Calu3 (cell line): Measurements from ENCODE around the gene CCDC106. TPM values are rescaled to one million over a fixed set of nuclear protein-coding genes. Genes with fewer than 3 reads are reported as not detected.

Source experiments
- BruUV-seq: library from RNA; stranded (reverse); fragments of 400-500 nt; replicated peaks from 2 replicates; lab custom pipeline; 2021; lab: Mats Ljungman, UMichigan
- CTCF ChIA-PET: fragments of 300-600 bp; sonication (Branson Sonifier 250); formaldehyde crosslinking; loops from one replicate; lab custom pipeline; 2022; ENCODE audit warnings: antibody characterized with exemption; lab: Charles Lee
- DNase-seq: peaks from one replicate; pipeline ENCODE4 v3.0.0; 2022
- H3K27ac Mint-ChIP-seq: one replicate; pipeline ENCODE4 v1.8.0; 2022; ENCODE audit warnings: mixed read lengths; ENCODE audit not compliant: unreplicated experiment
- H3K27me3 Mint-ChIP-seq: one replicate; pipeline ENCODE4 v1.8.0; 2022; ENCODE audit warnings: mixed read lengths; ENCODE audit not compliant: unreplicated experiment
- H3K36me3 Mint-ChIP-seq: one replicate; pipeline ENCODE4 v1.8.0; 2022; ENCODE audit warnings: mild to moderate bottlenecking, moderate library complexity, mixed read lengths; ENCODE audit not compliant: insufficient read depth, unreplicated experiment
- H3K4me1 Mint-ChIP-seq: one replicate; pipeline ENCODE4 v1.8.0; 2022; ENCODE audit warnings: mild to moderate bottlenecking, low read depth, mixed read lengths; ENCODE audit not compliant: unreplicated experiment
- H3K4me3 Mint-ChIP-seq: one replicate; pipeline ENCODE4 v1.8.0; 2022; ENCODE audit warnings: mild to moderate bottlenecking, low read depth, moderate library complexity, mixed read lengths; ENCODE audit not compliant: unreplicated experiment
- H3K9me3 Mint-ChIP-seq: one replicate; pipeline ENCODE4 v1.8.0; 2022; ENCODE audit warnings: low read depth, mixed read lengths; ENCODE audit not compliant: unreplicated experiment
- intact Hi-C: fragments of 100-400 bp; cut with micrococcal nuclease; formaldehyde crosslinking; loops from one replicate; pipeline ENCODE4 v1.10.0; 2022; ENCODE audit not compliant: unreplicated experiment
- total RNA-seq: library from RNA; stranded (reverse); gene quantifications from 2 replicates; pipeline ENCODE4 v1.2.3, GENCODE V29; 2022
- TF ChIP-seq, protein P1 (sequence below): fragments of 200-600 bp; IDR thresholded peaks from one replicate; pipeline ENCODE4 v1.8.0; 2022; ENCODE audit warnings: antibody characterized with exemption; ENCODE audit not compliant: unreplicated experiment

CCDC106 gene
- total RNA-seq, 1 experiment from 2014 or later: 12.7 TPM

DNA sequence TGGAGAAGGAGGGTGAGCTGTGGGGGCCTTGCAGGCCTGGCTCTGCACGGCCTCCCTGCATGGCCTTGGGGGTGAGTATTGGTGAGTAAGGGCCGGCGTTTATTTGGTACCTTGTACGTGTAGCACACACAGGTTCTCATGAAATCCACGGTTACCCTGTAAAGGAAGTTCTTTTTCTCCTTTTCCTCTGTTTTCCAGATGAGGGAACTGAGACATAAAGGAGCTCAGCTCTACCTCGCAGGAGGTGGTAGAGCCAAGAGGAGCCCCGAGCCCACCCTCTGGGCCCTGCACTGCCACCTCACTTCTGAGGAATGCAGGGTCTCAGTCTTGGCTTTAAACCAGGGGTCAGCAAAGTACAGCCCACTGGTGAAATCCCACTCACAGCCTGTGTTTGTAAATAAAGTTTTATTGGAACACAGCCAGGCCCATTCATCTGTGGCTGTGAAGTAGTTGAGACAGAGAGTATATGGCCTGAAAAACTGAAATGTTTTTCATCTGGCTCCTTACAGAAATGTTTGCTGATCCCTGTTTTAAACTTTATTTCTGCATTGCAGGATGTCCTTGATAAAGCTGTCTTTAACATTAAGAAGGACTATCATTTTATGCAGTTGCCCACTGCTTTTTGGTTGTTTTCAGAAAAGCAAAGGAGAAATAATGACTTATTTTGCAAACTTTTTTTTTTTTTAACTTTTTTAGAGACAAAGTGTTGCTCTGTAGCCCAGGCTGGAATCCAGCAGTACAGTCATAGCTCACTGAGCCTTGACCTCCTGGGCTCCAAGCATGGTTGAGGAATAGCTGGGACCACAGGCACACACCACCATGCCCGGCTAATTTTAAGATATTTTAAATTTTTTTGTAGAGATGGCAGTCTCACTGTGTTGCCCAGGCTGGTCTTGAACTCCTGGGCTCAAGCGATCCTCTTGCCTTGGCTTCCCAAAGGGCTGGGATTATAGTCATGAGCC lies 33.4 kb downstream of the CCDC106 start:
- peaks cover 59% of the 10 kb centered on the region for H3K4me1 Mint-ChIP-seq
- no peak overlapping the region for H3K4me3 Mint-ChIP-seq
- intact Hi-C loops: loop anchor here (10.0 kb wide), 1 partner anchor 123 kb away; no protein-coding TSS in a partner anchor
- TF ChIP-seq, protein P1, sequence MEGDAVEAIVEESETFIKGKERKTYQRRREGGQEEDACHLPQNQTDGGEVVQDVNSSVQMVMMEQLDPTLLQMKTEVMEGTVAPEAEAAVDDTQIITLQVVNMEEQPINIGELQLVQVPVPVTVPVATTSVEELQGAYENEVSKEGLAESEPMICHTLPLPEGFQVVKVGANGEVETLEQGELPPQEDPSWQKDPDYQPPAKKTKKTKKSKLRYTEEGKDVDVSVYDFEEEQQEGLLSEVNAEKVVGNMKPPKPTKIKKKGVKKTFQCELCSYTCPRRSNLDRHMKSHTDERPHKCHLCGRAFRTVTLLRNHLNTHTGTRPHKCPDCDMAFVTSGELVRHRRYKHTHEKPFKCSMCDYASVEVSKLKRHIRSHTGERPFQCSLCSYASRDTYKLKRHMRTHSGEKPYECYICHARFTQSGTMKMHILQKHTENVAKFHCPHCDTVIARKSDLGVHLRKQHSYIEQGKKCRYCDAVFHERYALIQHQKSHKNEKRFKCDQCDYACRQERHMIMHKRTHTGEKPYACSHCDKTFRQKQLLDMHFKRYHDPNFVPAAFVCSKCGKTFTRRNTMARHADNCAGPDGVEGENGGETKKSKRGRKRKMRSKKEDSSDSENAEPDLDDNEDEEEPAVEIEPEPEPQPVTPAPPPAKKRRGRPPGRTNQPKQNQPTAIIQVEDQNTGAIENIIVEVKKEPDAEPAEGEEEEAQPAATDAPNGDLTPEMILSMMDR: no peak
- H3K36me3 Mint-ChIP-seq: peaks cover 65% of the 10 kb centered on the region
- H3K27me3 Mint-ChIP-seq: no peaks in the 10 kb centered on the region
- no peak for DNase-seq
- no peak overlapping the region for H3K27ac Mint-ChIP-seq
- no peaks in the 10 kb centered on the region for H3K9me3 Mint-ChIP-seq
- CTCF ChIA-PET: no interaction called here
- no TSS peak for BruUV-seq

DNA sequence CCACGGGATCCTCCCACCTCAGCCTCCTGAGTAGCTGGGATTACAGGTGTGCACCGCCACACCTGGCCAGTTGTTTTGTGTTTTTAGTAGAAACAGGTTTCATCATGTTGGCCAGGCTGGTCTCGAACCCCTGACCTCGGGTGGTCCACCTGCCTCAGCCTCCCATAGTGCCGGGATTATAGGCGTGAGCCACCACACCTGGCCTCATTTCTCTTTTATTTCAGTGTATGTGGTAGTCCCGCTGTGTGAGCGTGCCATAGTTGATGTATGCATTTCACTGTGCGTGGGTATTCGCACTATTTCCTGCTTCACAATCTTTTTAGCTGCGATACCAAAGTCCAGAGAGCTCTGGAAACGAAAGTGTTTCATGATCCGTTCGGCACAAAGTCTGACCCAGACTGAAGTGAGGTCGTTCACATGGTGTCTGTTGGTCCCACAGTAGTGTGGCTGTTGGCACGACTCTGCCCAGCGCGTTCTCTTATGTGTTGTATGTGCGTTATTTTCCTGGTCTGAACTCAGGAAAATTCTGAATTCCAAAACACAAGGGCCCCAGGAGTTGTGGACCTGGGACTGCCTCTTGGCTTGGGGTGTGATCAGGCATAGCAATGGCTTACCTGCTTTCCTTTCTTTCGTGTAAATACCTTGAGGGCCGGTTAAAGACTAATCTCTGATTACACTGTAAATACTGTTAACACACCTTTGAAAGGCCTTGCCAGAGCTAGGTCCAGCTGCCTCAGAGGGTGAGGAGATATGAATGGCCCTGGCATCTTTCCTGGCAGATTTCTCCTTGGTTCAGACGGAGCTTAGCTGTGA lies 35.6 kb downstream of the CCDC106 start:
- CTCF ChIA-PET: interaction anchor here (0.9 kb wide), 1 partner anchor 12 kb away, joined by 5 read pairs; no protein-coding TSS in a partner anchor
- TF ChIP-seq, protein P1: no peak
- Mint-ChIP-seq H3K27me3 (no peaks in the 10 kb centered on the region), H3K4me1 (peaks cover 58% of the 10 kb centered on the region), H3K9me3 (no peaks in the 10 kb centered on the region), H3K27ac (peak overlapping the region; percentile 82), H3K36me3 (peaks cover 74% of the 10 kb centered on the region), H3K4me3 (peak overlapping the region; percentile 62)
- BruUV-seq: no TSS peak
- peak; percentile 55 for DNase-seq
- intact Hi-C loops: loop anchor here (10.0 kb wide), 1 partner anchor 121 kb away; no protein-coding TSS in a partner anchor

DNA sequence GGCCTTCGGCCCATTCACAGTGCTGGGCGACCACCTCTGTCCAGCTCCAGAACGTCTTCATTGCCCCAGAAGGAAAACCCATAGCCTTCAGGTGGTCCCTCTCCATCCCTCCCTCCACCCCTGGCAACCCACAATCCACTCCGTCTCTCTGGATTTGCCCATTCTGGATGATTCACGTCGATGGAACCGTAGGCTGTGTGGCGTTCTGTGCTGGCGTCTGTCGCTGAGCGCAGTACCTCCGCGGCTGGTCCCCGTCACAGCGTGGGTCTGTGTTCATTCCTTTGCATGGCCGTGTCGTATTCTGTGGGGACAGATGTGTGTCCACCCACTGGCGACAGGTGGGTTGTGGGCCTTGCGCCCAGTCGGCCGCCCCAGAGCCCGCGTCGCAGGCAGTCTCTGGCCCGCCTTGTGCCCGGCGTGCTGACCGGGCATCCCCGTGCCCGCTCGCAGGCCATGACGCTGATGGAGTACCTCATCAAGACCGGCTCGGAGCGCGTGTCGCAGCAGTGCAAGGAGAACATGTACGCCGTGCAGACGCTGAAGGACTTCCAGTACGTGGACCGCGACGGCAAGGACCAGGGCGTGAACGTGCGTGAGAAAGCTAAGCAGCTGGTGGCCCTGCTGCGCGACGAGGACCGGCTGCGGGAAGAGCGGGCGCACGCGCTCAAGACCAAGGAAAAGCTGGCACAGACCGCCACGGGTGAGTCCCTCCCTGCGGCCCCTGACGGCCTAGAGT lies 37.1 kb downstream of the CCDC106 start:
- peaks cover 51% of the 10 kb centered on the region for H3K4me1 Mint-ChIP-seq
- no peak overlapping the region for H3K27ac Mint-ChIP-seq
- no peaks in the 10 kb centered on the region for H3K27me3 Mint-ChIP-seq
- DNase-seq: no peak
- intact Hi-C loops: loop anchor here (10.0 kb wide), 1 partner anchor 120 kb away; no protein-coding TSS in a partner anchor
- H3K36me3 Mint-ChIP-seq: peaks cover 68% of the 10 kb centered on the region
- no peaks in the 10 kb centered on the region for H3K9me3 Mint-ChIP-seq
- no TSS peak for BruUV-seq
- TF ChIP-seq, protein P1: no peak
- no peak overlapping the region for H3K4me3 Mint-ChIP-seq
- CTCF ChIA-PET: no interaction called here

DNA sequence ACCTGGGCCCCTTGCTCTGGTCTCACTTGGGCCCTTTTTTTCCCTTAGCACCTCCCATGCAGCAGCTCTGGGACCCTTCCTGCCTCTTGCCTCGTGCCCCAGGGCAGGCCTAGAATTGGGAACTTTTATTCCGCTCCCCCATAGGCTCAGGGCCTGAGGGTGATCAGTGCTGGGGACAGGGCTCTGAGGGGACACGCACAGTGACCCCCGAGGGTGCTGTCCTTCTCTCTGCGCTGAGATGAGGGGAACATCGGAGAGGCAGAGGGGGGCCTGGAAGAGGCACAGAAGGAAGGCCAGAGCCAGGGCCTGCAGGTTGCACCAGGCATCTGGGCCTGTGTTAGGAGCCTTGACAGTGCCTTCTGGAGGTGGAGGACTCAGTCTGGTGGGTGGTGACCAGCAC lies 37.8 kb downstream of the CCDC106 start:
- TF ChIP-seq, protein P1: no peak
- Mint-ChIP-seq H3K36me3 (peaks cover 62% of the 10 kb centered on the region), H3K27me3 (no peaks in the 10 kb centered on the region), H3K4me3 (no peak overlapping the region), H3K27ac (peak overlapping the region; percentile 21), H3K4me1 (peaks cover 49% of the 10 kb centered on the region), H3K9me3 (no peaks in the 10 kb centered on the region)
- no TSS peak for BruUV-seq
- no peak for DNase-seq
- intact Hi-C loops: loop anchor here (10.0 kb wide), 1 partner anchor 119 kb away; no protein-coding TSS in a partner anchor
- CTCF ChIA-PET: no interaction called here
